HEK293 (cell line): ENCODE data around the gene RGS19.

Source experiments
- AEBP2 ChIP-seq: fragments of 450-650 bp; formaldehyde crosslinking; IDR thresholded peaks from 2 replicates; pipeline ENCODE4 v1.5.1; 2016; ENCODE audit warnings: missing biosample characterization, missing genetic modification characterization, borderline replicate concordance
- HIC1 ChIP-seq: fragments of 450-650 bp; formaldehyde crosslinking; IDR thresholded peaks from 2 replicates; pipeline ENCODE4 v1.5.1; 2016; ENCODE audit warnings: missing biosample characterization, missing genetic modification characterization
- PRDM1 ChIP-seq: fragments of 450-650 bp; formaldehyde crosslinking; IDR thresholded peaks from 2 replicates; pipeline ENCODE4; 2016; ENCODE audit warnings: missing biosample characterization, missing genetic modification characterization
- PRDM6 ChIP-seq: fragments of 450-650 bp; formaldehyde crosslinking; IDR thresholded peaks from 2 replicates; pipeline ENCODE4 v1.5.1; 2017; ENCODE audit warnings: missing biosample characterization, missing genetic modification characterization
- REPIN1 ChIP-seq: fragments of 450-650 bp; formaldehyde crosslinking; IDR thresholded peaks from 2 replicates; pipeline ENCODE4 v1.5.1; 2017; ENCODE audit warnings: missing biosample characterization, missing genetic modification characterization, low read depth
- REST ChIP-seq: fragments of 450-650 bp; formaldehyde crosslinking; IDR thresholded peaks from 2 replicates; pipeline ENCODE4 v1.5.1; 2016; ENCODE audit warnings: missing biosample characterization, missing genetic modification characterization
- SALL2 ChIP-seq: fragments of 450-650 bp; formaldehyde crosslinking; IDR thresholded peaks from 2 replicates; pipeline ENCODE4 v1.5.0; 2017; ENCODE audit warnings: missing biosample characterization, mild to moderate bottlenecking, missing genetic modification characterization, borderline replicate concordance
- ZBTB20 ChIP-seq: fragments of 450-650 bp; formaldehyde crosslinking; IDR thresholded peaks from 2 replicates; pipeline ENCODE4 v1.5.1; 2016; ENCODE audit warnings: missing biosample characterization, missing genetic modification characterization
- ZBTB49 ChIP-seq: fragments of 450-650 bp; formaldehyde crosslinking; IDR thresholded peaks from 2 replicates; pipeline ENCODE4 v1.5.1; 2016; ENCODE audit warnings: missing biosample characterization, missing genetic modification characterization, low read depth
- ZFP41 ChIP-seq: fragments of 450-650 bp; formaldehyde crosslinking; IDR thresholded peaks from 2 replicates; pipeline ENCODE4 v1.5.1; 2016; ENCODE audit warnings: missing biosample characterization, missing genetic modification characterization, borderline replicate concordance
- ZNF2 ChIP-seq: fragments of 450-650 bp; formaldehyde crosslinking; IDR thresholded peaks from 2 replicates; pipeline ENCODE4 v1.5.1; 2016; ENCODE audit warnings: missing biosample characterization, missing genetic modification characterization
- ZNF24 ChIP-seq: fragments of 450-650 bp; formaldehyde crosslinking; IDR thresholded peaks from 2 replicates; pipeline ENCODE4 v1.5.1; 2016; ENCODE audit warnings: missing biosample characterization, missing genetic modification characterization
- ZNF48 ChIP-seq: fragments of 450-650 bp; formaldehyde crosslinking; IDR thresholded peaks from 2 replicates; pipeline ENCODE4 v1.5.1; 2016; ENCODE audit warnings: missing biosample characterization, missing genetic modification characterization
- ZNF513 ChIP-seq: fragments of 450-650 bp; IDR thresholded peaks from 2 replicates; pipeline ENCODE4 v1.5.1; 2018; ENCODE audit warnings: missing biosample characterization, missing genetic modification characterization
- ZNF521 ChIP-seq: fragments of 450-650 bp; formaldehyde crosslinking; IDR thresholded peaks from 2 replicates; pipeline ENCODE4 v1.5.1; 2017; ENCODE audit warnings: missing biosample characterization, mild to moderate bottlenecking, missing genetic modification characterization
- ZNF544 ChIP-seq: fragments of 450-650 bp; formaldehyde crosslinking; IDR thresholded peaks from 2 replicates; pipeline ENCODE4 v1.5.0; 2017; ENCODE audit warnings: missing biosample characterization, missing genetic modification characterization
- ZNF585B ChIP-seq: fragments of 450-650 bp; formaldehyde crosslinking; IDR thresholded peaks from 2 replicates; pipeline ENCODE4 v1.5.1; 2016; ENCODE audit warnings: missing biosample characterization, missing genetic modification characterization
- ZNF639 ChIP-seq: fragments of 450-650 bp; formaldehyde crosslinking; IDR thresholded peaks from 2 replicates; pipeline ENCODE4 v1.5.1; 2016; ENCODE audit warnings: missing biosample characterization, missing genetic modification characterization
- ZNF660 ChIP-seq: fragments of 450-650 bp; IDR thresholded peaks from 2 replicates; pipeline ENCODE4 v1.5.1; 2018; ENCODE audit warnings: missing biosample characterization, mild to moderate bottlenecking, missing genetic modification characterization
- ZNF692 ChIP-seq: fragments of 450-650 bp; formaldehyde crosslinking; IDR thresholded peaks from 2 replicates; pipeline ENCODE4 v1.5.1; 2016; ENCODE audit warnings: missing biosample characterization, missing genetic modification characterization

Gene RGS19

GRCh38 chr20:64062596-64063388 is 16.5 kb downstream of the RGS19 start, which contains the start of gene TCEA2 (continued):
- no peak for TF ChIP-seq ZBTB49
- TF ChIP-seq PRDM1 (tag by site-specific recombination) = no peak
- no peak for TF ChIP-seq ZNF2 (tag by site-specific recombination)
- TF ChIP-seq AEBP2 (tag by site-specific recombination) = no peak
- TF ChIP-seq ZNF48 (tag by site-specific recombination) = no peak
- no peak for TF ChIP-seq REPIN1 (tag by site-specific recombination)
- no peak for TF ChIP-seq PRDM6 (tag by site-specific recombination)
- no peak for TF ChIP-seq ZNF585B (tag by site-specific recombination)
- TF ChIP-seq ZNF639 = no peak
- TF ChIP-seq HIC1 = no peak
- TF ChIP-seq ZNF544 (tag by site-specific recombination) = no peak
- no peak for TF ChIP-seq SALL2
- TF ChIP-seq ZNF24 (tag by site-specific recombination) = no peak
- TF ChIP-seq ZNF692 (tag by site-specific recombination) = peak; percentile 86
- TF ChIP-seq ZNF660 (tag by site-specific recombination) = no peak
- TF ChIP-seq ZNF513 (tag by site-specific recombination) = no peak
- TF ChIP-seq ZNF521 = no peak
- TF ChIP-seq REST (tag by site-specific recombination) = 0 out of 2 replicates have a peak, but pooled peaks have one; percentile 42
- no peak for TF ChIP-seq ZFP41 (tag by site-specific recombination)
- peak; percentile 100 for TF ChIP-seq ZBTB20 (tag by site-specific recombination)
